Suprapubic skin (tissue), 4 donors: ENCODE data around the gene HLF. TPM values are rescaled to one million over a fixed set of nuclear protein-coding genes. Genes with fewer than 3 reads are reported as not detected.

ENCODE experiments used
- DNase-seq, 2 donors: peaks; one replicate each; pipeline ENCODE4 v3.0.0-alpha.2; 2019; ENCODE audit warnings: low spot score in 2 of 2
- H3K27ac ChIP-seq: fragments of 200-600 bp; sonication (generic); one replicate; pipeline ENCODE4 v1.5.1; 2019
- H3K27me3 ChIP-seq: fragments of 200-600 bp; sonication (generic); one replicate; pipeline ENCODE4 v1.5.1; 2019
- H3K36me3 ChIP-seq: fragments of 200-600 bp; sonication (generic); one replicate; pipeline ENCODE4 v1.5.1; 2019
- H3K4me1 ChIP-seq: fragments of 200-600 bp; sonication (generic); one replicate; pipeline ENCODE4 v1.5.1; 2019
- H3K4me3 ChIP-seq: fragments of 200-600 bp; sonication (generic); one replicate; pipeline ENCODE4 v1.5.1; 2019; ENCODE audit warnings: mild to moderate bottlenecking
- H3K9me3 ChIP-seq: fragments of 200-600 bp; sonication (generic); one replicate; pipeline ENCODE4 v1.5.1; 2019
- CTCF ChIP-seq, 2 donors: fragments of 200-600 bp in 1 of 2; fragments of 450-650 bp in 1 of 2; sonication (generic) in 1 of 2; IDR thresholded peaks; one replicate each; pipeline ENCODE4 v1.5.1; 2016 to 2019; ENCODE audit warnings: antibody characterized with exemption in 2 of 2, mild to moderate bottlenecking in 1 of 2, moderate library complexity in 1 of 2
- EP300 ChIP-seq: sonication (generic); formaldehyde crosslinking; IDR thresholded peaks from one replicate; pipeline ENCODE4 v1.6.1; 2017; ENCODE audit warnings: antibody characterized with exemption
- POLR2A ChIP-seq, 2 donors: fragments of 450-650 bp; IDR thresholded peaks; one replicate each; pipeline ENCODE4 v1.6.1; 2017; ENCODE audit warnings: antibody characterized with exemption in 2 of 2, mild to moderate bottlenecking in 2 of 2, moderate library complexity in 2 of 2
- POLR2AphosphoS5 ChIP-seq, 3 donors: sonication (generic); formaldehyde crosslinking; IDR thresholded peaks; one replicate each; pipeline ENCODE4 v1.6.1; 2017; ENCODE audit warnings: antibody characterized with exemption in 3 of 3
- WGBS: methylation state at CpG from one replicate; pipeline ENCODE4 v1.1.5; 2018; 5-methylcytosine and 5-hydroxymethylcytosine counted together
- total RNA-seq, 4 donors: library from RNA; depleted of rRNA; stranded (reverse); fragments of >200 nt; gene quantifications; one replicate each; pipeline ENCODE4 v1.1.0, GENCODE V29; 2016

Gene HLF
- total RNA-seq, 4 donors from 2014 or later = 26.2 to 41.8 (median 36.5) TPM

GRCh38 chr17:55246583-55246982, 18.2 kb upstream of the HLF start:
- Histone ChIP-seq H3K27me3 (no peaks in the 10 kb centered on the region), H3K4me3 (no peak overlapping the region), H3K36me3 (no peaks in the 10 kb centered on the region), H3K27ac (no peak overlapping the region), H3K9me3 (no peaks in the 10 kb centered on the region), H3K4me1 (no peaks in the 10 kb centered on the region)
- WGBS = 59% methylated on average over 1 of the region's 1 CpG
- TF ChIP-seq POLR2AphosphoS5 (IDR thresholded peaks at IDR 0.05) (no peak), POLR2A (IDR thresholded peaks at IDR 0.05) (no peak), EP300 (no peak), CTCF (IDR thresholded peaks at IDR 0.05) (no peak)
- no peak for DNase-seq

- Histone ChIP-seq H3K4me3 (no peak overlapping the region), H3K27ac (no peak overlapping the region), H3K9me3 (no peaks in the 10 kb centered on the region), H3K27me3 (no peaks in the 10 kb centered on the region), H3K36me3 (no peaks in the 10 kb centered on the region), H3K4me1 (no peaks in the 10 kb centered on the region)
- 77% methylated on average over 2 of the region's 2 CpGs for WGBS
- TF ChIP-seq POLR2AphosphoS5 (IDR thresholded peaks at IDR 0.05) = no peak
- no peak for TF ChIP-seq EP300
- no peak for TF ChIP-seq CTCF (IDR thresholded peaks at IDR 0.05)
- TF ChIP-seq POLR2A (IDR thresholded peaks at IDR 0.05) = no peak
- no peak for DNase-seq
These were observed 16.7 kb upstream of the HLF start for GRCh38 chr17:55248077-55248476.

- Histone ChIP-seq H3K4me3 (no peak overlapping the region), H3K9me3 (no peaks in the 10 kb centered on the region), H3K27ac (no peak overlapping the region), H3K36me3 (no peaks in the 10 kb centered on the region), H3K4me1 (no peaks in the 10 kb centered on the region), H3K27me3 (no peaks in the 10 kb centered on the region)
- no peak for TF ChIP-seq EP300
- TF ChIP-seq POLR2A (IDR thresholded peaks at IDR 0.05) = no peak
- TF ChIP-seq POLR2AphosphoS5 (IDR thresholded peaks at IDR 0.05) = no peak
- no peak for TF ChIP-seq CTCF (IDR thresholded peaks at IDR 0.05)
- no peak for DNase-seq
- WGBS = 88% methylated on average over 7 of the region's 7 CpGs
These were observed 14.9 kb upstream of the HLF start for GRCh38 chr17:55249861-55250260.

GRCh38 chr17:55254375-55254774, 10.4 kb upstream of the HLF start:
- DNase-seq = no peak
- no peaks in the 10 kb centered on the region for H3K27me3 ChIP-seq
- H3K4me1 ChIP-seq = peaks cover 5% of the 10 kb centered on the region
- H3K36me3 ChIP-seq = no peaks in the 10 kb centered on the region
- H3K27ac ChIP-seq = no peak overlapping the region
- H3K9me3 ChIP-seq = no peaks in the 10 kb centered on the region
- 84% methylated on average over 6 of the region's 6 CpGs for WGBS
- no peak overlapping the region for H3K4me3 ChIP-seq
- no peak for TF ChIP-seq EP300
- TF ChIP-seq POLR2AphosphoS5 (IDR thresholded peaks at IDR 0.05) = no peak
- no peak for TF ChIP-seq POLR2A (IDR thresholded peaks at IDR 0.05)
- no peak for TF ChIP-seq CTCF (IDR thresholded peaks at IDR 0.05)

- 86% methylated on average over 3 of the region's 3 CpGs for WGBS
- Histone ChIP-seq H3K4me1 (peaks cover 12% of the 10 kb centered on the region), H3K4me3 (no peak overlapping the region), H3K36me3 (no peaks in the 10 kb centered on the region), H3K27me3 (no peaks in the 10 kb centered on the region), H3K27ac (peak overlapping the region; percentile 24), H3K9me3 (no peaks in the 10 kb centered on the region)
- DNase-seq = no peak
- TF ChIP-seq POLR2AphosphoS5 (IDR thresholded peaks at IDR 0.05) (no peak), POLR2A (IDR thresholded peaks at IDR 0.05) (no peak), EP300 (no peak), CTCF (IDR thresholded peaks at IDR 0.05) (no peak)
These were observed 6.1 kb upstream of the HLF start for GRCh38 chr17:55258578-55259135.
